Muscle of back (tissue), 11 donors: ENCODE measurements around the gene GALNT18. TPM values are rescaled to one million over a fixed set of nuclear protein-coding genes. Genes with fewer than 3 reads are reported as not detected.

Experiments used
- DNase-seq, 3 donors: peaks; one replicate each; pipeline versions ENCODE4 v3.0.0 to v3.0.0-alpha.2; 2013
- polyA plus RNA-seq, 10 donors: library from polyadenylated mRNA; unstranded; fragments of 120-200 nt; gene quantifications; one replicate each; pipeline ENCODE4 v1.2.1, GENCODE V29; 2013; ENCODE audit not compliant: insufficient read length in 10 of 10

GALNT18 gene
- polyA plus RNA-seq, 10 donors: 8.2 to 14.0 (median 11.1) TPM

GRCh38 chr11:11313902-11314692 is 307.7 kb downstream of the GALNT18 start:
- DNase-seq: peak in 2 of 3 donors; percentile 15 to 22

- DNase-seq: no peak
Observed at GRCh38 chr11:11313426-11313825, 308.4 kb downstream of the GALNT18 start.

GRCh38 chr11:11312738-11313137 is 309.1 kb downstream of the GALNT18 start:
- no peak for DNase-seq

- DNase-seq: no peak
Observed at GRCh38 chr11:11311169-11311568, 310.6 kb downstream of the GALNT18 start.

DNA sequence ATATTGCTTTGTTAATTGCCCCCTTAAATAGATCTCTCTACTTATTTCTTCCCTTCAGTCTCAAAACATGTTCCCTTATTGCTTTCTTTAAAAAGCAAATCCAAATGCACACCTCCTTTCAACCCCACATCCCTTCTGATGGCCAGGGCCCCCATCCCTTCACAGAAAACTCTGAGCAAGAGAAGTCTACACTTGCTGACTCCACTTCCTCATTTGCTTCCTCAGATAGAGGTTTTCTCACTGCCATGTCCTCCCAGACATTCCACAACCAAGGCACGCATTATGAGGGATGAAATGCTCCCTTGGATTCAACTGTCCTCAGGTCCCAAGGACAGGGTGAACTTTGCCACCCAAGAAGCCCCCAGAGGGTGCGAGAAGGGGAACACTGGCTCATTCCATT is 311.9 kb downstream of the GALNT18 start:
- DNase-seq: no peak

- no peak for DNase-seq
Observed at GRCh38 chr11:11308249-11308648, 313.6 kb downstream of the GALNT18 start.

DNA sequence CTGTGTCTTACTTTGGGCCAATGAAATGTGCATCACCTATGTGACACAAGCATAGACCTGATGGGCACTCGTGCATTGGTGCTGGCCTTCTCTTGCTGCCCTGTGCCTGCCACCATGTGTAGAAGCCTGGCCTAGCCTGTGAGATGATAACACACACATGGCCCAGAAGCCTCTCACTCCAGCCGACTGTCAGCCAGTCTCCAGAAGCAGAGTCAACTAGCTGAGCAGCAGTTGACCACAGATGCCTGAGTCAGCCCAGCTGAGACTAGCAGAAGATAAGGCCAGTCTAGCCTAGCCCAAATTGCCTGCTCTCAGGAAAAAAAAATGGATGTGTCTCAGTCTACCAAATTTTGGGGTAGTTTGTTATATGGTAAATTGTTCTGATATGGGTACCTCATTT is 314.9 kb downstream of the GALNT18 start:
- DNase-seq: no peak

GRCh38 chr11:11304550-11304949 is 317.3 kb downstream of the GALNT18 start:
- no peak for DNase-seq

DNA sequence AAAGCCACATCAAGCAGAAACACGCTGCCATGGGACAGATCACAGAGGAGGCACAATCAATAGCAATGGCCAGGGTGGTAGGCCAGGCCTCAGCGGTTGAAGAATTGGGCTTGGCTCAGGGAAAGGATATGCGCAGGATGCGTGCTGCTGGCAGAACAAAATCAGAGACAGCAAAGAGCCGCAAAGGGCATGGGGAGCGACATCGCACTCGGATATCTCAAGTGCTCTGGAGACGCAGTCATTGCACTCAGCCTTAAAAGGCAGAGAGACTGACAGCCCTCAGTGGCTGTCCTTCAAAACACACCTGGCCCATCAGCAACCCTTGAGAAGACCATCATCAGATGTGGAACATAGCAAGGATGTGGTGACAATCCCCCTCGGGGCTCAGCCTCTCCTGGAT is 319.2 kb downstream of the GALNT18 start:
- DNase-seq: no peak

DNA sequence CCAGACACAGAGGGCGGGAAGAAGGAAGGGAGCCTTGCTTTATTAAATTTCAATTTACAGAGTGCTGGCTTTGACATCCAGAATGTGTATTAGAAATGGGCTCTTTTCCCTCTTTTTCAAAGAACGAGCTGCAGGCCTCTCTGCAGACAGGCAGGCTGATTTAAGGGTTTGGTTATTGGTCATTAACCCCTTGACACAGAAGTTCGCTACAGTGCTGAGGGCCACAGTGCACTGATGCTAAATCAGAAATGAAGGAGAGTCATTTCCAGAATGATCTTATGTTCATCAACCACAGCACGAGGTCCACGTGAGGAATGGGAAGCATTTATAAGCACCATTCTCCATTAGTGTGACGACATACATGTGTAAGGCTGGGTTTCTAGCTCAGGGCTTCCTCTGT is 320.6 kb downstream of the GALNT18 start:
- no peak for DNase-seq

- peak in 1 of 3 donors; percentile 44 for DNase-seq
Observed at GRCh38 chr11:11297578-11297977, 324.2 kb downstream of the GALNT18 start.

DNA sequence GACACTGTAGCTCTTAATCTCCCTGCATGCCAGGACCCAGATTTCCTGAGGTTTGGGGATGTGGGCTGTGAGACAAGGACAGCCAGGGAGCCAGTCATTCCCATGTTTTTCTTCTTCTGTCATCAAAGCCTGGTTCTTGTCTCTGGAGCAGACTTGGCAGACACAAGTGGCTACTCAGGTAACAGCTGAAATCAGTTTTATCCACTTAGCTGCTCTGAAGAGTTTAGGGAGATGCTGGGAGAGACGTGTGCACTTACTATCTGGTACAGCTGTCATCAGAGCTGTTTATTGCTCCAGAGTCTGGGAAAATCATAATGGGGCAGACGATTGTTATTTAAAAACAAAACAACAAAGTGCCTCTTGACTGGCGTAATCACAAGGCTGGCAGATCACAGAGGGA is 325.4 kb downstream of the GALNT18 start:
- DNase-seq: no peak

GRCh38 chr11:11294551-11294855 is 327.3 kb downstream of the GALNT18 start:
- DNase-seq: no peak

- DNase-seq: peak in 1 of 3 donors; percentile 26
Observed at GRCh38 chr11:11293798-11294550, 327.8 kb downstream of the GALNT18 start.

- no peak for DNase-seq
Observed at GRCh38 chr11:11292839-11293238, 329.0 kb downstream of the GALNT18 start.

DNA sequence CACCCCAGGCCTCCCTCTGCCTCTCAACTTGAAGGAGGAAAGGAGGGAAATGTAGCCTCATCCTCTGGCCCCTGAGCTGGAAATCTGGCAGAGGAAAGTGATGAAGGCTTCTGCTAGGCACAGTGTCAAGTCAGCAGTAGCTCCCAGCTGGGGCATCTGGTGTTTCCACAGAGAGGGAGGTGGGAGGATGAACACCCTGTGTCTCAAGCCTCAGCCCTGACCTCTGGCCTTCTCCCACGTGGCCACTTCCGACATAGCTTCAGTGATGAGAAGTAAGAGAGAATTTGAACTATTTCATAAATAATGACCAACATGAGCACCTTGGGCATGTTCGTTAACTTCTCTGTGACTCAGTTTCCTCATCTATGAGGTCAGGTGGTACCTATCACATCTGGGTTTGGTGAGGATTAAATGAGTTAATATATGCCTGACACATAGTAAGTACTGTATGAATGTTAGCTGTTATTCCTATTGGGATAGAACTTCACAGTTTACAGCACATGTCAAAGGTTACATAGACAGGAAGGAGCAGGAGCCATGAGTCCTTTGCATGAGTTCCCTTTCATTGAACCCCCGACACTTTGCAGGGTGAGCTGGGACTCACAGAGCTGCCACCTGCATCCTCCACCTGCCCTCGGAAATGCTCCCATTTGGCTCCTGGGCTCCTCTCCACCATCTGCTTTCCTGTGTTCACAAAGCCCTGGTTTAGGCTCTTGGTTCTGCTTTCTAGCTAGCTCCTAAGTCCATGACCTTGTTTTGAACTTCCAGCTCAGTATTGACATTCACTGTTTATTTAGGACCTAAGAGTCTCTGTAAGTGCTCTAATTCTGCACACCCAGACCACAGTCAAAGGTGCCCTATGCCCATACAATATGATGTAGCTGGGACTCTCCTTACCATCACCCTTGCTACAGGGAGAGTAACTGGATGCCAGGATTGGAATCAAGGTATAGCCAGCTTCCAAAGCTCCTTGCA is 330.5 kb downstream of the GALNT18 start:
- DNase-seq: no peak

GRCh38 chr11:11290354-11290753 is 331.5 kb downstream of the GALNT18 start:
- DNase-seq: no peak

DNA sequence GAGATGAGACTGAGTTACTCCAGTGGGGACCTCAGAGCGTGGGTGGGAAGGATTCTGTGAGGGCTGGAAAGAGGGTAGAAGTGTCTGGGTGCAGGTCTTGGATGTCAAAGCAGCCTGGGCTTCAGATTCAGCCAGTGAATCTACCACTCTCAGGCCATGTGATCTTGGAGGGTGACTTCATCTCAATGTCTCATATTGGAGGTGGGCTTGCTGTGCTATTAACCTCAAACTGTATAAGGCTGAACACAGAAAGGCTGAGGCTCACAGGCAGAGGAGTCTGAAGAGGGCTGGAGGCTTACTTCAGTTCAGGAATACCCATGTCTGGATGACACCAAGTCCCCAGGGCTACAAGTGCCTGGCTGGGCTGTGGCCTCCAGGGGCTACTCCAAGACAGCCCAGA is 332.1 kb downstream of the GALNT18 start:
- DNase-seq: no peak

- DNase-seq: no peak
Observed at GRCh38 chr11:11288972-11289616, 332.7 kb downstream of the GALNT18 start.

GRCh38 chr11:11284481-11284880 is 337.3 kb downstream of the GALNT18 start:
- no peak for DNase-seq

- DNase-seq: no peak
Observed at GRCh38 chr11:11281626-11282025, 340.2 kb downstream of the GALNT18 start.

- DNase-seq: no peak
Observed at GRCh38 chr11:11280826-11281225, 341.0 kb downstream of the GALNT18 start.
